Islet of Langerhans (tissue), 1 donor: ENCODE results near the gene MYCN.
"Not testable (repeated sequence)": the region's sequence is repeated elsewhere in the genome, so short reads cannot be mapped to it uniquely, and the experiment has no call there.

ENCODE experiments used
- FAIRE-seq: peaks from one replicate; lab custom pipeline; 2011; peaks lifted over from hg19 to GRCh38; lab: Jason Lieb, UNC

MYCN gene

GRCh38 chr2:15939854-15940660 is at the start of gene MYCN:
Gene MYCN, plus strand, starts transcription at chr2:15940550. Its CDS starts 1,515 bp downstream, at chr2:15942065.
- FAIRE-seq = no peak

- FAIRE-seq = no peak
These were observed 49.1 kb upstream of the MYCN start for GRCh38 chr2:15890936-15891905.

- no peak for FAIRE-seq
These were observed 48.0 kb upstream of the MYCN start for GRCh38 chr2:15892151-15892880.

GRCh38 chr2:15893085-15893484 is 47.3 kb upstream of the MYCN start:
- FAIRE-seq = no peak

GRCh38 chr2:15893689-15894480 is 46.5 kb upstream of the MYCN start:
- no peak for FAIRE-seq

- FAIRE-seq = no peak
These were observed 45.7 kb upstream of the MYCN start for GRCh38 chr2:15894481-15895144.

- no peak for FAIRE-seq
These were observed 44.5 kb upstream of the MYCN start for GRCh38 chr2:15895615-15896469.

GRCh38 chr2:15896859-15897258 is 43.5 kb upstream of the MYCN start:
- FAIRE-seq = no peak

GRCh38 chr2:15897431-15898098 is 42.8 kb upstream of the MYCN start:
- no peak for FAIRE-seq

GRCh38 chr2:15899327-15899612 is 41.1 kb upstream of the MYCN start:
- no peak for FAIRE-seq

- no peak for FAIRE-seq
These were observed 40.4 kb upstream of the MYCN start for GRCh38 chr2:15899751-15900493.

GRCh38 chr2:15901095-15901807 is 39.1 kb upstream of the MYCN start:
- no peak for FAIRE-seq

- FAIRE-seq = no peak
These were observed 38.6 kb upstream of the MYCN start for GRCh38 chr2:15901808-15902130.

- FAIRE-seq = not testable (repeated sequence)
These were observed 36.4 kb upstream of the MYCN start for GRCh38 chr2:15903910-15904309.

GRCh38 chr2:15905267-15905645 is 35.1 kb upstream of the MYCN start:
- FAIRE-seq = no peak

GRCh38 chr2:15905986-15906491 is 34.3 kb upstream of the MYCN start:
- no peak for FAIRE-seq

GRCh38 chr2:15906778-15907177 is 33.6 kb upstream of the MYCN start:
- no peak for FAIRE-seq
